ENCODE measurements around the gene PPP3CA.
"Not testable (repeated sequence)": the region's sequence is repeated elsewhere in the genome, so short reads cannot be mapped to it uniquely, and the experiment has no call there.

The PPP3CA gene

GRCh38 chr4:101148551-101148950 lies 198.8 kb downstream of the PPP3CA start:
- FAIRE-seq (no peak), DNase-seq (ENCODE audit: insufficient read length, low spot score) (no peak)
- no peak for TF ChIP-seq POLR2AphosphoS5 (IDR thresholded peaks at IDR 0.05; ENCODE audit: low read depth, low read length)
- no peak for TF ChIP-seq TAF1 (IDR thresholded peaks at IDR 0.05; ENCODE audit: low read depth, low read length)
- TF ChIP-seq POLR2A (IDR thresholded peaks at IDR 0.05; ENCODE audit: low read depth, low read length): no peak
- no peak for TF ChIP-seq SPI1 (IDR thresholded peaks at IDR 0.05; ENCODE audit: low read depth, low read length)
- TF ChIP-seq POU2F2 (IDR thresholded peaks at IDR 0.05; ENCODE audit: low read depth, low read length): no peak
- TF ChIP-seq PAX5 (IDR thresholded peaks at IDR 0.05; ENCODE audit: insufficient read depth, low read length, severe bottlenecking): no peak

DNA sequence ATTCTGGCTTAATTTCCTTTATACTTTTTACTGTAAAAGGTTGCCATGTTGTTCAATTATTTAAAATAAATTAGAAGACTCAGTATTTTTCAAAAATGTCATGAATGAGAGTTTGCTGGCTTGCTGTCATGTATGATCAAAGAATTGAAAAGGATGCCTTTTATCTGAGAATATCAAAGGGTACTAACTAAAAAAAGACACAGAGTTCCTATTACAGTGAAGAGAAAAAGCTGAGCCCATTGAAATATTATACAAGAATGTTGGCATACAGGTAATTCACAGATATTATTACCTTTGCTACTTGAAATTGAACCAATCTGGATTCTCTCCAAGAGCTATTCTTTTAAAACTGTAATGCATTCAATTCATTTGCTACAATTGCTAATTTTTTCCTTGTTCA lies 200.0 kb downstream of the PPP3CA start:
- TF ChIP-seq POLR2A (IDR thresholded peaks at IDR 0.05; ENCODE audit: low read depth, low read length) (no peak), TAF1 (IDR thresholded peaks at IDR 0.05; ENCODE audit: low read depth, low read length) (no peak), SPI1 (IDR thresholded peaks at IDR 0.05; ENCODE audit: low read depth, low read length) (no peak), POU2F2 (IDR thresholded peaks at IDR 0.05; ENCODE audit: low read depth, low read length) (no peak), PAX5 (IDR thresholded peaks at IDR 0.05; ENCODE audit: insufficient read depth, low read length, severe bottlenecking) (no peak), POLR2AphosphoS5 (IDR thresholded peaks at IDR 0.05; ENCODE audit: low read depth, low read length) (no peak)
- no peak for DNase-seq (ENCODE audit: insufficient read length, low spot score)
- FAIRE-seq: no peak

GRCh38 chr4:101145021-101145420 lies 202.3 kb downstream of the PPP3CA start:
- FAIRE-seq: no peak
- no peak for TF ChIP-seq POLR2AphosphoS5 (IDR thresholded peaks at IDR 0.05; ENCODE audit: low read depth, low read length)
- TF ChIP-seq POLR2A (IDR thresholded peaks at IDR 0.05; ENCODE audit: low read depth, low read length): no peak
- TF ChIP-seq TAF1 (IDR thresholded peaks at IDR 0.05; ENCODE audit: low read depth, low read length): no peak
- TF ChIP-seq POU2F2 (IDR thresholded peaks at IDR 0.05; ENCODE audit: low read depth, low read length): no peak
- TF ChIP-seq SPI1 (IDR thresholded peaks at IDR 0.05; ENCODE audit: low read depth, low read length): no peak
- TF ChIP-seq PAX5 (IDR thresholded peaks at IDR 0.05; ENCODE audit: insufficient read depth, low read length, severe bottlenecking): no peak
- no peak for DNase-seq (ENCODE audit: insufficient read length, low spot score)

GRCh38 chr4:101142259-101142658 lies 205.1 kb downstream of the PPP3CA start:
- TF ChIP-seq POU2F2 (IDR thresholded peaks at IDR 0.05; ENCODE audit: low read depth, low read length): no peak
- FAIRE-seq: peak; percentile 72
- no peak for DNase-seq (ENCODE audit: insufficient read length, low spot score)

GRCh38 chr4:101141855-101142254 lies 205.5 kb downstream of the PPP3CA start:
- no peak for FAIRE-seq
- DNase-seq (ENCODE audit: insufficient read length, low spot score): no peak
- no peak for TF ChIP-seq SPI1 (IDR thresholded peaks at IDR 0.05; ENCODE audit: low read depth, low read length)
- no peak for TF ChIP-seq PAX5 (IDR thresholded peaks at IDR 0.05; ENCODE audit: insufficient read depth, low read length, severe bottlenecking)
- no peak for TF ChIP-seq POU2F2 (IDR thresholded peaks at IDR 0.05; ENCODE audit: low read depth, low read length)
- TF ChIP-seq POLR2AphosphoS5 (IDR thresholded peaks at IDR 0.05; ENCODE audit: low read depth, low read length): no peak
- no peak for TF ChIP-seq TAF1 (IDR thresholded peaks at IDR 0.05; ENCODE audit: low read depth, low read length)
- no peak for TF ChIP-seq POLR2A (IDR thresholded peaks at IDR 0.05; ENCODE audit: low read depth, low read length)

DNA sequence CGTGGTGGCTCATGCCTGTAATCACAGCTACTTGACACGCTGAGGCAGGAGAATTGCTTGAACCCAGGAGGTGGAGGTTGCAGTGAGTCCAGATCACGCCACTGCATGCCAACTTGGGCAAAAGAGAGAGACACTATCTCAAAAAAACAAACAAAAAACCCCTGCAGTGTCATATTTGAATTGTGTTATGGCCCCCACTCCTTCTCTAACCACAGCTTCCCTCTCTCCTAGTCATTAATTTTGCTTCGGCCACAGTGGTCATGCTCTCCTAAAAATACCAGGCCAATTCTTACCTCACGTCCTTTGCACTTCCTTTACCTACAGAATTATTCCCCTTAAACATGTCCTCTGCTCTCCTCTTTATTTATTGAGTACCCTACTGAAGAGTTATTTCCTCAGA lies 206.1 kb downstream of the PPP3CA start:
- DNase-seq (ENCODE audit: insufficient read length, low spot score) (no peak), FAIRE-seq (peak; percentile 78)
- TF ChIP-seq PAX5 (IDR thresholded peaks at IDR 0.05; ENCODE audit: insufficient read depth, low read length, severe bottlenecking) (no peak), SPI1 (IDR thresholded peaks at IDR 0.05; ENCODE audit: low read depth, low read length) (peak; percentile 17; the same call in 1 of the 2 replicates)

DNA sequence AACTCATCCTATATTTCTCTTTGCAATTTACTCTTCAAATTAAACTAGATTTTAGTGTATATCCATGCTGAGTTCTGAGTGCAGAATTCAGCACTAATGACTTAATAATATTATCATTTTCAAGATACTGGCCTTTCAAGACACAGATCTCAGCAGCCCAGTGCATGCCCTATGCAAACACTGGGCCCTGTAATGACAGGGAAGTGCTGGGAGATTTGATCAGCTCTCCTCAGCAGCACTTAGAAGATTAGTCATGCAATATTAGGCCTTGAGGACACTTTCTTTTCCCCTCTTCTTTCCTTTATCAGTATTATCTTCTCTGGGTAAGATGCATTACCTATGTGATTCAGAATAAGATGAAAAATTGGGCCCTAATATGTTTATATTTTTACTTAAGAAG lies 207.1 kb downstream of the PPP3CA start:
- TF ChIP-seq SPI1 (IDR thresholded peaks at IDR 0.05; ENCODE audit: low read depth, low read length) (no peak), PAX5 (IDR thresholded peaks at IDR 0.05; ENCODE audit: insufficient read depth, low read length, severe bottlenecking) (no peak), POLR2AphosphoS5 (IDR thresholded peaks at IDR 0.05; ENCODE audit: low read depth, low read length) (no peak), POU2F2 (IDR thresholded peaks at IDR 0.05; ENCODE audit: low read depth, low read length) (no peak), POLR2A (IDR thresholded peaks at IDR 0.05; ENCODE audit: low read depth, low read length) (no peak), TAF1 (IDR thresholded peaks at IDR 0.05; ENCODE audit: low read depth, low read length) (no peak)
- DNase-seq (ENCODE audit: insufficient read length, low spot score): no peak
- no peak for FAIRE-seq

DNA sequence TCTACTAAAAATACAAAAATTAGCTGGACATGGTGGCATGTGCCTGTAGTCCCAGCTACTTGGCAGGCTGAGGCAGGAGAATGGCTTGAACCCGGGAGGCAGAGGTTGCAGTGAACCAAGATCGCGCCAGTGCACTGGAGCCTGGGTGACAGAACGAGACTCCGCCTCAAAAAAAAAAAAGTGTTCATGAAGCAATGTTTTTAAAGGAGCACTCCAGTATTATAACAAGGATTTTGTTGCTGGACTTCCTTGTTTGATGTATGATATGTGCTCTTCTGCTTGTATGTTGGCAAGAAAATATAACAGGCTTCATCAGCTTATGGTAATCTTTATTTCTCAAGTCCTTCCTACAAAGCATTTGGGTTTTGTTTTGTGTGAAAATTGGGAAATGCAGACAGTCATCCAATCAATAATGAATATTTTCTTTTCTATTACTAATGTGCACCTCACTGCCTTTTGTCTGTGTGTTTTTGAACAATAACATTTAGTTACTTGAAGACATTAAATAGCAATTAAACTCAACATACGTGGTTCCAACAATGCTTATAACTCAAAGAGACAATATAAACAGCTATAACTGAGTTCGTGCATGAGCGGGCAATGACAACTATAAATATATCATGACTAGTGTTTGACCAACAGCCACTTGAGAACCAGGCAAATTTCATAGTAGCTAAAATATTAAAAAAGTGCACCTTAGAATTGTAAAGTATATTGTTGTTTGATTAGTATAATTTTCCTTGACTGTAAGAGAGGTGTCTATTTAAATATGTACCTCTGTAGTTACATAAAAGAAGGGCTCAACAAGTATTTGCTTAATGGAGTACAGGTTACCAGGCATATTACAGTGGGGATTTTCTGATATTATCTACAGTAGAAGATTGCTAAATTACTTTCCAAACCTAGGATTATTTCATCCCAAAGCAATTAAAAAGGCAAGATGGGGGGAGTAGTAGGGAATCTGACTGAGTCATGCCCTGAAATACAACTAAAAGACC lies 210.7 kb downstream of the PPP3CA start:
- DNase-seq (ENCODE audit: insufficient read length, low spot score) (no peak), FAIRE-seq (no peak)

GRCh38 chr4:101135371-101136010 lies 211.8 kb downstream of the PPP3CA start:
- TF ChIP-seq POLR2AphosphoS5 (IDR thresholded peaks at IDR 0.05; ENCODE audit: low read depth, low read length) (no peak), POLR2A (IDR thresholded peaks at IDR 0.05; ENCODE audit: low read depth, low read length) (no peak), POU2F2 (IDR thresholded peaks at IDR 0.05; ENCODE audit: low read depth, low read length) (no peak), PAX5 (IDR thresholded peaks at IDR 0.05; ENCODE audit: insufficient read depth, low read length, severe bottlenecking) (no peak), SPI1 (IDR thresholded peaks at IDR 0.05; ENCODE audit: low read depth, low read length) (no peak), TAF1 (IDR thresholded peaks at IDR 0.05; ENCODE audit: low read depth, low read length) (no peak)
- no peak for DNase-seq (ENCODE audit: insufficient read length, low spot score)
- peak; percentile 26 for FAIRE-seq

More for the DNA sequence above, 210.7 kb downstream of the PPP3CA start:
- no peak for TF ChIP-seq PAX5 (IDR thresholded peaks at IDR 0.05; ENCODE audit: insufficient read depth, low read length, severe bottlenecking)
- no peak for TF ChIP-seq TAF1 (IDR thresholded peaks at IDR 0.05; ENCODE audit: low read depth, low read length)
- no peak for TF ChIP-seq POU2F2 (IDR thresholded peaks at IDR 0.05; ENCODE audit: low read depth, low read length)
- TF ChIP-seq POLR2AphosphoS5 (IDR thresholded peaks at IDR 0.05; ENCODE audit: low read depth, low read length): no peak
- TF ChIP-seq SPI1 (IDR thresholded peaks at IDR 0.05; ENCODE audit: low read depth, low read length): no peak

- DNase-seq (ENCODE audit: insufficient read length, low spot score); FAIRE-seq: not testable (repeated sequence)
Measured at GRCh38 chr4:101131058-101131457, 216.3 kb downstream of the PPP3CA start.

- FAIRE-seq; DNase-seq (ENCODE audit: insufficient read length, low spot score): not testable (repeated sequence)
Measured at GRCh38 chr4:101128898-101129297, 218.4 kb downstream of the PPP3CA start.
